ENCODE results near the gene HEBP2. TPM values are rescaled to one million over a fixed set of nuclear protein-coding genes. Genes with fewer than 3 reads are reported as not detected.

The HEBP2 gene
- total and polyA plus RNA-seq, 7 donors, result 16.6 to 75.3 (median 46.3) TPM

DNA sequence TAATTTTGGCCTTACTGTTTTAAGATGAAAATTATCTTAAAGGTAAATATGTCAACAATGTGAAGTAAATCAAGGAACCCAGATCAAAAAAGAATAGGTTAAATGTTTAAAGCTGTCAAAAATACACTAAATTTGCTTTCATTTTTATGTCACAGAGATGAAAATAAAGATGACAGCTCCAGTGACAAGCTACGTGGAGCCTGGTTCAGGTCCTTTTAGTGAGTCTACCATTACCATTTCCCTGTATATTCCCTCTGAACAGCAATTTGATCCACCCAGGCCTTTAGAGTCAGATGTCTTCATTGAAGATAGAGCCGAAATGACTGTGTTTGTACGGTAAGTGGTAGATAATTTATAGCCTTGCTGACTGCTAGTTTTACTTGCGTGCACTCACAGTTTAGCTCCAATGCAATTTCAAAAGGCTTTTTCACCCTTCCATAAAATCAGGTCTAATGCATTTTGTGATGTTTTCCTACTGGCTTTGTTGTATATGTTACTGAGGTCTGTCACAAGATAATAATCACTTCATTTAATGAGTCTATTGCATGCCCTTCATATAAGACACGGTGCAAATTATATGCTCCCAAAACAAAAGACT lies 1.9 kb downstream of the HEBP2 start:
- TF ChIP-seq, protein P1, sequence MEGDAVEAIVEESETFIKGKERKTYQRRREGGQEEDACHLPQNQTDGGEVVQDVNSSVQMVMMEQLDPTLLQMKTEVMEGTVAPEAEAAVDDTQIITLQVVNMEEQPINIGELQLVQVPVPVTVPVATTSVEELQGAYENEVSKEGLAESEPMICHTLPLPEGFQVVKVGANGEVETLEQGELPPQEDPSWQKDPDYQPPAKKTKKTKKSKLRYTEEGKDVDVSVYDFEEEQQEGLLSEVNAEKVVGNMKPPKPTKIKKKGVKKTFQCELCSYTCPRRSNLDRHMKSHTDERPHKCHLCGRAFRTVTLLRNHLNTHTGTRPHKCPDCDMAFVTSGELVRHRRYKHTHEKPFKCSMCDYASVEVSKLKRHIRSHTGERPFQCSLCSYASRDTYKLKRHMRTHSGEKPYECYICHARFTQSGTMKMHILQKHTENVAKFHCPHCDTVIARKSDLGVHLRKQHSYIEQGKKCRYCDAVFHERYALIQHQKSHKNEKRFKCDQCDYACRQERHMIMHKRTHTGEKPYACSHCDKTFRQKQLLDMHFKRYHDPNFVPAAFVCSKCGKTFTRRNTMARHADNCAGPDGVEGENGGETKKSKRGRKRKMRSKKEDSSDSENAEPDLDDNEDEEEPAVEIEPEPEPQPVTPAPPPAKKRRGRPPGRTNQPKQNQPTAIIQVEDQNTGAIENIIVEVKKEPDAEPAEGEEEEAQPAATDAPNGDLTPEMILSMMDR (IDR thresholded peaks at IDR 0.05), result no peak
- TF ChIP-seq POLR2A (IDR thresholded peaks at IDR 0.05) (no peak), EP300 (IDR thresholded peaks at IDR 0.05) (no peak), POLR2AphosphoS5 (IDR thresholded peaks at IDR 0.05) (no peak)
- no peak overlapping the region for H3K4me3 ChIP-seq
- WGBS, 2 donors, result 26 to 67% methylated on average over 5 of the region's 5 CpGs
- peaks cover 0 to 19% (median 13%) of the 10 kb centered on the region in 4 donors for H3K4me1 ChIP-seq
- peaks cover 0 to 53% (median 28%) of the 10 kb centered on the region in 4 donors for H3K36me3 ChIP-seq
- H3K27me3 ChIP-seq, result no peaks in the 10 kb centered on the region
- DNase-seq, result no peak
- H3K27ac ChIP-seq, result peak overlapping the region in 2 of 4 donors; percentile 92 to 94
- intact Hi-C loops (cut with DNase I), result loop anchor here (2.0 to 10.0 kb wide), 4 partner anchors 289 to 579 kb away; partner anchors contain the start of genes REPS1 and TNFAIP3
- no peaks in the 10 kb centered on the region for H3K9me3 ChIP-seq

DNA sequence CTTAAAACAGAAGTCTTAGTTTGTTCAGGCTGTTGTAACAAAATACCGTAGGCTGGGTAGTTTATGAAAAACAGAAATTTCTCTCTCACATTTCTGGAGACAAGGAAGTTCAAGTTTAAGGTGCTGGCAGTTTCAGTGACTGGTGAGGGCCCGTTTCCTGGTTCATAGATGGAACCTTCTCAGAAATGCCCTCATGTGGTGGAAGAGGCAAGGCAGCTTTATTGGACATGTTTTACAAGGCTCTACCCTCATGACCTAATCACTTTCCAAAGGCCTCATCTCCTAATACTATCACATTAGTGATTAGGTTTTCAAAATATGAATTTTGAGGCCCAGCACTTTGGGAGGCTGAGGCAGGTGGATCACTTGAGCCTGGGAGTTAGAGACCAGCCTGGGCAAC lies 2.4 kb downstream of the HEBP2 start:
- intact Hi-C loops (cut with DNase I), result loop anchor here (10.0 kb wide), 3 partner anchors 402 to 578 kb away; partner anchors contain the start of genes REPS1 and TNFAIP3
- Histone ChIP-seq H3K4me3 (no peak overlapping the region), H3K9me3 (no peaks in the 10 kb centered on the region), H3K36me3 (peaks cover 0 to 58% (median 31%) of the 10 kb centered on the region in 4 donors), H3K27ac (no peak overlapping the region), H3K27me3 (no peaks in the 10 kb centered on the region), H3K4me1 (peaks cover 0 to 19% (median 13%) of the 10 kb centered on the region in 4 donors)
- no peak for DNase-seq
- TF ChIP-seq POLR2A (IDR thresholded peaks at IDR 0.05) (no peak), POLR2AphosphoS5 (IDR thresholded peaks at IDR 0.05) (no peak), EP300 (IDR thresholded peaks at IDR 0.05) (no peak)
- TF ChIP-seq, protein P1 (IDR thresholded peaks at IDR 0.05), result no peak
- WGBS, 2 donors, result 19 to 68% methylated on average over 2 of the region's 2 CpGs

DNA sequence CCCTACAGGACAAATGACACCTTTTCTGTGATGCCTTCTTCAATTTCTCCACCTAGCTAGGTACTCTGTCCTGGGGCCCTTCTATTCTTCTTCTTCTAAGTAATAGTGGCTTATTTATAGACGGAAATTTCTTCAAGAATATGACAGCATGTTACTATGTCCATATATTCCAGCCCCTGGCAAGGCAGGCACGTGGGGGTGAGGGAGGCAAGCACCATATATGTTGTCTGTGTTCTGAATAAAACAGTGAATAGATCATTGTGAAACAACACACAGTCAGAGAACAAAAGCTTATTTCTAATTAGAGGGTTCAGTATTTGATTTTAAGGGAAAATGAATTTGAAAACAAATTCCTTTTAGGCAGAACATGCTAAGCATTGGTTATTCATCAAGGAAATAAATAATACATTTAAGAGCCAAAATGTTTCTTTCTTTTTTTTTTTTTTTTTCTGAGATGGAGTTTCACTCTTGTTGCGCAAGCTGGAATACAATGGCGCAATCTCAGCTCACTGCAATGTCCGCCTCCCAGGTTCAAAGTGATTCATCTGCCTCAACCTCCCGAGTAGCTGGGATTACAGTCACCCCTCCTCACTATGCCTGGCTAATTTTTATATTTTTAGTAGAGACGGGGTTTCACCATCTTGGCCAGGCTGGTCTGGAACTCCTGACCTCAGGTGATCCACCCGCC lies 6.2 kb downstream of the HEBP2 start:
- H3K9me3 ChIP-seq, result no peaks in the 10 kb centered on the region
- TF ChIP-seq, protein P1 (IDR thresholded peaks at IDR 0.05), result no peak
- TF ChIP-seq POLR2A (IDR thresholded peaks at IDR 0.05) (no peak), EP300 (IDR thresholded peaks at IDR 0.05) (no peak), POLR2AphosphoS5 (IDR thresholded peaks at IDR 0.05) (no peak)
- WGBS, 2 donors, result 86 to 89% methylated on average over 8 of the region's 8 CpGs
- no peaks in the 10 kb centered on the region for H3K27me3 ChIP-seq
- H3K4me1 ChIP-seq, result peaks cover 0 to 12% (median 6%) of the 10 kb centered on the region in 4 donors
- no peak for DNase-seq
- H3K27ac ChIP-seq, result peak overlapping the region in 2 of 4 donors; percentile 3 to 19
- H3K36me3 ChIP-seq, result peaks cover 0 to 92% (median 46%) of the 10 kb centered on the region in 4 donors
- intact Hi-C loops (cut with DNase I), result no loop called here
- no peak overlapping the region for H3K4me3 ChIP-seq

DNA sequence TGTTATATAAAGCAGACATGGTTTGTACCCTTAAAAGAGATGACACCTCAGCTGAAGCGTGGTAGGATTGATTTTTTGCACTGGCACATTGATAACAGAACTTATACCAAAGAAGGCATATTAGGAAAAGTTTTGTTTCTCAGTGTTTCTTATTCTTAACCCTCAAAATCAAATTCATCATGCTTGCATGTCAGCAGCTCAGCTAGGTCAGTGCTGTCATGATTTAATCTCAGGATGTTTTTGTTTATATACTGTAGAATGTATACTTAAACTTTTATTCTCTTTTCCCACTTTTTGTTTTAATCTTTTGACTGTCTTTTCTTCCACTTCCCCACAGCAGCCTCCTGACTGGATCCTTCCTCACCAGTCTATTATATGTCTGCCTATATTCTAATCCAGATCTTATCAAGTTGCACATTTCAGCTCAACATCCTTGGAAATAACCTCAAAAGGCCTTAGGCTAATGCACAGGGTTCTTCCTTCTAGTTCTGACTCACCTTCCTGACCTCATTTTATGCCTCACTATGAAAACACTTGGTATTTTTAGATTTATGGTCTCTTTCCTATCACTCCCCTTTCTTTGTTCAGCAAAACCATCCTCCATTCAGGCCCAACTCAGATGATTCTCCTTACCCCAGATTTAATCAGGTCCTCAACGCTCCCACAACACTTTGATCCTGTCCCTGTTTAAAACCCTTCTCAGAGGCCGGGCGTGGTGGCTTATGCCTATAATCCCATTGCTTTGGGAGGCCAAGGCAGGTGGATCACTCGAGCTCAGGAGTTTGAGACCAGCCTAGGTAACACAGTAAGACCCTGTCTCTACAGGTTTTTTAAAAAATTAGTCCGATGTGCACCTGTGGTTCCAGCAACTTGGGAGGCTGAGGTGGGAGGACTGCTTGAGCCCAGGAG lies 7.2 kb downstream of the HEBP2 start:
- Histone ChIP-seq H3K4me3 (no peak overlapping the region), H3K4me1 (peaks cover 0 to 4% (median 2%) of the 10 kb centered on the region in 4 donors), H3K27ac (peak overlapping the region in 1 of 4 donors; percentile 3), H3K9me3 (no peaks in the 10 kb centered on the region), H3K36me3 (peaks cover 0 to 86% (median 45%) of the 10 kb centered on the region in 4 donors), H3K27me3 (no peaks in the 10 kb centered on the region)
- DNase-seq, result no peak
- intact Hi-C loops (cut with DNase I), result no loop called here
- TF ChIP-seq EP300 (IDR thresholded peaks at IDR 0.05) (no peak), POLR2AphosphoS5 (IDR thresholded peaks at IDR 0.05) (no peak)
- TF ChIP-seq, protein P1 (IDR thresholded peaks at IDR 0.05), result no peak
- 76 to 85% methylated on average over 6 of the region's 6 CpGs for WGBS, 2 donors

Data from sigmoid colon (tissue), 7 donors.